Chondrocyte (in vitro differentiated cells): ENCODE measurements around the gene SLC25A2. TPM values are rescaled to one million over a fixed set of nuclear protein-coding genes. Genes with fewer than 3 reads are reported as not detected.

Experiments used
- DNase-seq: peaks from one replicate; pipeline ENCODE4 v3.0.0; 2021; ENCODE audit warnings: mixed read lengths, low spot score
- H3K27ac Mint-ChIP-seq: one replicate; pipeline ENCODE4 v1.8.0; 2021; ENCODE audit warnings: mild to moderate bottlenecking, moderate library complexity, mixed read lengths; ENCODE audit not compliant: unreplicated experiment
- H3K27me3 Mint-ChIP-seq: 2 replicates; pipeline ENCODE4 v1.8.0; 2021; ENCODE audit warnings: low read depth, mixed read lengths
- H3K36me3 Mint-ChIP-seq: 2 replicates; pipeline ENCODE4 v1.8.0; 2021; ENCODE audit warnings: low read depth, mixed read lengths
- H3K4me1 Mint-ChIP-seq: 2 replicates; pipeline ENCODE4 v1.8.0; 2021; ENCODE audit warnings: low read depth, mild to moderate bottlenecking, mixed read lengths
- H3K4me3 Mint-ChIP-seq: one replicate; pipeline ENCODE4 v1.8.0; 2021; ENCODE audit warnings: mild to moderate bottlenecking, moderate library complexity, mixed read lengths; ENCODE audit not compliant: unreplicated experiment
- H3K9me3 Mint-ChIP-seq: 2 replicates; pipeline ENCODE4 v1.8.0; 2021; ENCODE audit warnings: low read depth, mixed read lengths
- total RNA-seq: library from RNA; stranded (reverse); gene quantifications from 3 replicates; pipeline ENCODE4 v1.2.1, GENCODE V29; 2021
- TF ChIP-seq, protein P1 (sequence below): fragments of 200-600 bp; sonication (generic); IDR thresholded peaks from 2 replicates; pipeline ENCODE4 v1.5.0; 2021; ENCODE audit warnings: antibody characterized with exemption, mild to moderate bottlenecking, moderate library complexity

Gene SLC25A2
- total RNA-seq, 1 donor from 2014 or later, result 0.15 TPM

DNA sequence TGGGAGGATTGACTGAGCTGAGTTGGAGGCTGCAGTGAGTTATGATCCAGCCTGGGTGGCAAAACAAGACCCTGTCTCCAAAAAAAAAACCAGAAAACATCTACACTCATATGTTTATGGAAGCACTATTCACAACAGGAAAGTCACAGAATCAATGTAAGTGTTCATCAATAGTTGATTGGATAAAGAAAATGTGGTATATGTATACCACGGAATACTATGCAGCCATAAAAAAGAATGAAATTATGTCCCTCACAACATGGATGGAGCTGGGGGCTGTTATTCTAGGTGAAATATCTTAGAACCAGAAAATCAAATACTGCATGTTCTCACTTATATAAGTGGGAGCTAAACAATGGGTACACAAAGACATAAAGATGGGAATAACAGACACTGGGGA is 2.8 kb upstream of the SLC25A2 start:
- TF ChIP-seq, protein P1, sequence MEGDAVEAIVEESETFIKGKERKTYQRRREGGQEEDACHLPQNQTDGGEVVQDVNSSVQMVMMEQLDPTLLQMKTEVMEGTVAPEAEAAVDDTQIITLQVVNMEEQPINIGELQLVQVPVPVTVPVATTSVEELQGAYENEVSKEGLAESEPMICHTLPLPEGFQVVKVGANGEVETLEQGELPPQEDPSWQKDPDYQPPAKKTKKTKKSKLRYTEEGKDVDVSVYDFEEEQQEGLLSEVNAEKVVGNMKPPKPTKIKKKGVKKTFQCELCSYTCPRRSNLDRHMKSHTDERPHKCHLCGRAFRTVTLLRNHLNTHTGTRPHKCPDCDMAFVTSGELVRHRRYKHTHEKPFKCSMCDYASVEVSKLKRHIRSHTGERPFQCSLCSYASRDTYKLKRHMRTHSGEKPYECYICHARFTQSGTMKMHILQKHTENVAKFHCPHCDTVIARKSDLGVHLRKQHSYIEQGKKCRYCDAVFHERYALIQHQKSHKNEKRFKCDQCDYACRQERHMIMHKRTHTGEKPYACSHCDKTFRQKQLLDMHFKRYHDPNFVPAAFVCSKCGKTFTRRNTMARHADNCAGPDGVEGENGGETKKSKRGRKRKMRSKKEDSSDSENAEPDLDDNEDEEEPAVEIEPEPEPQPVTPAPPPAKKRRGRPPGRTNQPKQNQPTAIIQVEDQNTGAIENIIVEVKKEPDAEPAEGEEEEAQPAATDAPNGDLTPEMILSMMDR, result no peak
- Mint-ChIP-seq H3K27ac (no peak overlapping the region), H3K4me1 (peaks cover 13% of the 10 kb centered on the region), H3K4me3 (no peak overlapping the region), H3K36me3 (peaks cover 29% of the 10 kb centered on the region), H3K9me3 (peaks cover 70% of the 10 kb centered on the region), H3K27me3 (no peaks in the 10 kb centered on the region)
- no peak for DNase-seq

DNA sequence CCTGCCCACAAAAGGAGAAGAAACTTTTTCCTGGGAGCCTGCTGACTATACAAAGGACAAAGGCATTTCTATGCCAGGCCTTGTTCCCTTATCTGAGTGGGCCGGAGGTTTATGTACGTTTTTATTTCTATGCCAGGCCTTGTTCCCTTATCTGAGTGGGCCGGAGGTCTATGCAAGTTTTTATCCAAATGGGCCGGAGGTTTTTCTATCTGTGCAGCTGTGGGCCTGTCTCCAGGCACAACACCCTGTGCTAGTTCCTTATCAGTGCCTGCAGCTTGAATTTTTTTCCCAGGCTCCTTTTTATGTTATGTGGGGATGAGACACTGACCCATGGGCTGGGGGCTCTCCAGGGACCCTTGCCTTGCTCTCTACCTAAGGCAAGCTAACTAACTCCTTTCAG is 5.5 kb downstream of the SLC25A2 start:
- Mint-ChIP-seq H3K36me3 (peaks cover 21% of the 10 kb centered on the region), H3K27ac (no peak overlapping the region), H3K4me1 (no peaks in the 10 kb centered on the region), H3K4me3 (no peak overlapping the region), H3K9me3 (peaks cover 63% of the 10 kb centered on the region), H3K27me3 (no peaks in the 10 kb centered on the region)
- no peak for DNase-seq
- TF ChIP-seq, protein P1, result no peak

DNA sequence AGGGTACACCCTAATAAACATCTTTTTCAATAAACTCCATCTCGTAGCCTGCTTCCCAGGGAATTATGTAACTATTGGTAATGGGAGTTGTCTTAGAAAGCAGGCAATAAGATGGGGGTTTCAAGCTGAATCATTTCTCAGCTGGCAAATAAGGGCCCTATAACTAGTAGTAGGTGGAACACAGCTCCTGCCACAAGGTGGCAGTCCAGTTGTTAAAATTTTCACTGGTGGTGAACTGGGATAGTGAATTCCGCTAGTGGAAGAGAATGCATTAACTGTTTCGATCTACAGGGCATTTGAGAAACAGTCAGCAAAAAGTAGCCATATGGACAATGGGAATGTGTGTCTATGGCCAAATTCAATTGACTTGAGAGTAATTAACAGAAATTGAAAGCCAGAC is 30.9 kb downstream of the SLC25A2 start:
- Mint-ChIP-seq H3K9me3 (peaks cover 71% of the 10 kb centered on the region), H3K27ac (no peak overlapping the region), H3K36me3 (peaks cover 32% of the 10 kb centered on the region), H3K27me3 (no peaks in the 10 kb centered on the region), H3K4me3 (no peak overlapping the region), H3K4me1 (no peaks in the 10 kb centered on the region)
- TF ChIP-seq, protein P1, result no peak
- DNase-seq, result no peak

DNA sequence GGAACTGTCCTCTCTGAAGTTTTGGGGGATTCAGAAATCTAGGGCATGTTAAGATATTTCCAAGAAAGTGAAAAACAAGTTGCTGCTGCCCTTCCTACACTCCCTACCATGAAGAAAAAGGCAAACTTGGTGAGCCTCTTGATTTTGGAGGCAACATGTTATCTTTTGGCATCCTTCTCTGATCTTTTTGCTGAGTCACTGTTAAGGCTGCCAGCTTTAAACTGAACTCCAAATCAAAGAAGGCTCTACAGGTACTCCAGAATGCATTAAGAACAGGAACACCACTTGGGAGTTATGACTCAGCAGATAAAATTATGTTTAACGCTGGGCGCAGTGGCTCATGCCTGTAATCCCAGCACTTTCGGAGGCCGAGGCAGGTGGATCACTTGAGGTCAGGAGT is 34.7 kb downstream of the SLC25A2 start:
- no peak overlapping the region for H3K4me3 Mint-ChIP-seq
- no peaks in the 10 kb centered on the region for H3K27me3 Mint-ChIP-seq
- peaks cover 76% of the 10 kb centered on the region for H3K9me3 Mint-ChIP-seq
- no peak for DNase-seq
- peaks cover 44% of the 10 kb centered on the region for H3K36me3 Mint-ChIP-seq
- no peaks in the 10 kb centered on the region for H3K4me1 Mint-ChIP-seq
- no peak overlapping the region for H3K27ac Mint-ChIP-seq
- TF ChIP-seq, protein P1, result no peak

DNA sequence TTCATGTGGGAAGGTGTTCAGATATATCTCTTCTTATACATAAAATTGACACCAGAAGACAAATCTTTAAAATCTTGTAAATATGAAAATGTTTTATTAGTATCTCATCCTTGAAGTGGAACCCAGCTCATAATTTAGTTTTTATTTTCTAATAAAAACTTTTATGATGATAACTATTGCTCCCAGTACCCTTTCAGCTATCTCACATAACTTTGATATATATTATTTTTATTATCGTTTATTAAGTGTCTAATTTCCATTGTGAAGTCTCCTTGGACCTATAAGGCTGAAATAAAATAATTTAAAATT is 42.7 kb downstream of the SLC25A2 start:
- H3K27ac Mint-ChIP-seq, result no peak overlapping the region
- no peaks in the 10 kb centered on the region for H3K4me1 Mint-ChIP-seq
- H3K27me3 Mint-ChIP-seq, result no peaks in the 10 kb centered on the region
- no peak for DNase-seq
- peaks cover 76% of the 10 kb centered on the region for H3K9me3 Mint-ChIP-seq
- TF ChIP-seq, protein P1, result no peak
- peaks cover 69% of the 10 kb centered on the region for H3K36me3 Mint-ChIP-seq
- H3K4me3 Mint-ChIP-seq, result no peak overlapping the region
